ENCODE results near the gene NSG2.
"Not testable (repeated sequence)": the region's sequence is repeated elsewhere in the genome, so short reads cannot be mapped to it uniquely, and the experiment has no call there.

NSG2 gene

GRCh38 chr5:174101195-174101730, 55.8 kb downstream of the NSG2 start:
- no peak for DNase-seq (ENCODE audit: low read depth)

- DNase-seq (ENCODE audit: low read depth), result not testable (repeated sequence)
Measured at GRCh38 chr5:174102574-174102973, 57.1 kb downstream of the NSG2 start.

GRCh38 chr5:174106997-174107655, 61.6 kb downstream of the NSG2 start:
- no peak for DNase-seq (ENCODE audit: low read depth)

GRCh38 chr5:174108745-174109144, 63.2 kb downstream of the NSG2 start:
- no peak for DNase-seq (ENCODE audit: low read depth)

- DNase-seq (ENCODE audit: low read depth), result no peak
Measured at GRCh38 chr5:174109698-174110260, 64.3 kb downstream of the NSG2 start.

- no peak for DNase-seq (ENCODE audit: low read depth)
Measured at GRCh38 chr5:174110310-174110709, 64.8 kb downstream of the NSG2 start.

- no peak for DNase-seq (ENCODE audit: low read depth)
Measured at GRCh38 chr5:174111287-174111973, 65.9 kb downstream of the NSG2 start.

- no peak for DNase-seq (ENCODE audit: low read depth)
Measured at GRCh38 chr5:174115226-174115625, 69.7 kb downstream of the NSG2 start.

- DNase-seq (ENCODE audit: low read depth), result no peak
Measured at GRCh38 chr5:174118823-174119467, 73.4 kb downstream of the NSG2 start.

GRCh38 chr5:174119468-174119881, 74.0 kb downstream of the NSG2 start:
- no peak for DNase-seq (ENCODE audit: low read depth)

- DNase-seq (ENCODE audit: low read depth), result no peak
Measured at GRCh38 chr5:174120401-174121005, 75.0 kb downstream of the NSG2 start.

GRCh38 chr5:174134545-174134944, 89.0 kb downstream of the NSG2 start:
- no peak for DNase-seq (ENCODE audit: low read depth)

GRCh38 chr5:174139623-174140022, 94.1 kb downstream of the NSG2 start:
- no peak for DNase-seq (ENCODE audit: low read depth)

- DNase-seq (ENCODE audit: low read depth), result no peak
Measured at GRCh38 chr5:174140452-174141020, 95.0 kb downstream of the NSG2 start.

- no peak for DNase-seq (ENCODE audit: low read depth)
Measured at GRCh38 chr5:174141398-174141797, 95.9 kb downstream of the NSG2 start.

GRCh38 chr5:174145091-174145490, 99.6 kb downstream of the NSG2 start:
- no peak for DNase-seq (ENCODE audit: low read depth)

- no peak for DNase-seq (ENCODE audit: low read depth)
Measured at GRCh38 chr5:174145821-174146220, 100.3 kb downstream of the NSG2 start.

- no peak for DNase-seq (ENCODE audit: low read depth)
Measured at GRCh38 chr5:174146556-174146955, 101.0 kb downstream of the NSG2 start.

GRCh38 chr5:174147012-174147411, 101.5 kb downstream of the NSG2 start:
- not testable (repeated sequence) for DNase-seq (ENCODE audit: low read depth)

- no peak for DNase-seq (ENCODE audit: low read depth)
Measured at GRCh38 chr5:174147551-174147950, 102.0 kb downstream of the NSG2 start.

GRCh38 chr5:174148721-174149120, 103.2 kb downstream of the NSG2 start:
- DNase-seq (ENCODE audit: low read depth), result no peak

- DNase-seq (ENCODE audit: low read depth), result no peak
Measured at GRCh38 chr5:174149426-174149825, 103.9 kb downstream of the NSG2 start.

Data from GM04504 (cell line).